Measurements from ENCODE around the gene NFATC2IP. TPM values are rescaled to one million over a fixed set of nuclear protein-coding genes. Genes with fewer than 3 reads are reported as not detected.

Gene NFATC2IP
- total and polyA plus RNA-seq, 2 of the 8 experiments (the other 6 are each of a cell fraction or from before 2014, with no cell fraction given) = 54.4 to 71.5 TPM

DNA sequence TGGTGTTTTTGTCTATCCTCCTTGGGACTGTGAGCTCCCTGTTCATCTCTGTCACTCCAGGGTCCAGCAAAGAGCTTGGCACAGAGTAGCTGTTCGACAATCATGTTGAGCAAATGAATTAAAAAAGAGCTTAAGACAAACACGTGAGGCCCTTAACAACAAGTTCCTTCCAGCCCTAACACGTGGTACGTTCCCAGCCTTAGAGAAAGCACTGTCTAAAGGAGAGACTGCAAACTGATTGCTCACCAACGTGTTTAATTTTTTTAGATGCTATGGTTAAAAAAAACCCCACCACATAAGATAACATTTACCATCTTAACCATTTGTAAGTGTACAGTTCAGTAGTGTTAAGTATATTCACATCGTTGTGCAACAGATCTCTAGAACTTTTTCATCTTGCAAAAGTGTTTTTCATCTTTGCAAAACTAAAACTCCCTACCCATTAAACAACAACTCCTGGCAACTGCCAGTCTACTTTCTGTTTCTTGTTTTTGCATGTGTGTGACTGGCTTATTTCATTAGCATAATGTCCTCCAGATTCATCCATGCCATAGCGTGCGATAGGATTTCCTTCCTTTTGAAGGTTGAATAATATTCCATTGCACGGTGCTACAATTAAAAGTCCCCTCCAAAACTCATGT, 62.3 kb downstream of the NFATC2IP start:
- no peaks in the 10 kb centered on the region for H4K20me1 ChIP-seq (replicated peaks in 1 of 2; ENCODE audit: control insufficient read depth in 1 of 2, insufficient read depth in 2 of 2, low read length in 2 of 2)
- H2BK12ac ChIP-seq (ENCODE audit: low read depth, low read length) = no peak overlapping the region
- H3K23ac ChIP-seq (ENCODE audit: insufficient read length) = no peak overlapping the region
- no peak overlapping the region for H3K56ac ChIP-seq (replicated peaks; ENCODE audit: insufficient read length, low read depth, low read length)
- H4K5ac ChIP-seq (ENCODE audit: insufficient read length, low read depth, low read length) = no peak overlapping the region
- FAIRE-seq = no peak
- POLR2A ChIA-PET (ENCODE audit: partially characterized antibody) = interaction anchor here (0.6 kb wide), 1 partner anchor 21 kb away, joined by 3 read pairs; no protein-coding TSS in a partner anchor
- no peak overlapping the region for H4K8ac ChIP-seq (ENCODE audit: extremely low read depth, insufficient read depth, low read length)
- H3K9me3 ChIP-seq (ENCODE audit: insufficient read depth in 2 of 2, low read depth in 1 of 2, low read length in 1 of 2) = no peaks in the 10 kb centered on the region
- no peaks in the 10 kb centered on the region for H3K79me2 ChIP-seq (ENCODE audit: control insufficient read depth in 1 of 2, insufficient read depth in 2 of 2, low read length in 2 of 2)
- no peaks in the 10 kb centered on the region for H3K27me3 ChIP-seq (replicated peaks in 1 of 4; ENCODE audit: control insufficient read depth in 3 of 4, extremely low read depth in 1 of 4, insufficient read depth in 3 of 4, low read length in 3 of 4)
- no peak overlapping the region for H4K91ac ChIP-seq (replicated peaks; ENCODE audit: insufficient read length, low read length)
- no peak overlapping the region for H2BK20ac ChIP-seq (ENCODE audit: low read length)
- H3K27ac ChIP-seq (ENCODE audit: low read depth, low read length) = no peak overlapping the region
- H3K4ac ChIP-seq (replicated peaks; ENCODE audit: insufficient read length, low read depth, low read length) = no peak overlapping the region
- H2BK5ac ChIP-seq (ENCODE audit: low read depth, low read length) = no peak overlapping the region
- no peak overlapping the region for H2AK5ac ChIP-seq (ENCODE audit: low read depth, low read length)
- no peak overlapping the region for H2BK120ac ChIP-seq (replicated peaks; ENCODE audit: low read depth, low read length)
- H3K14ac ChIP-seq (ENCODE audit: insufficient read length) = no peak overlapping the region
- H3K23me2 ChIP-seq (ENCODE audit: low read depth, low read length) = peaks cover 2% of the 10 kb centered on the region; the same call in 1 of the 2 replicates
- no peak for DNase-seq (ENCODE audit: low read depth in 1 of 2, low spot score in 2 of 2)
- no peak overlapping the region for H3K9ac ChIP-seq (replicated peaks in 1 of 4; ENCODE audit: extremely low read depth in 1 of 4, low read depth in 3 of 4, low read length in 3 of 4)
- H3K4me2 ChIP-seq (ENCODE audit: insufficient read depth in 1 of 2, low read depth in 2 of 2, low read length in 2 of 2) = no peak overlapping the region
- H3K36me3 ChIP-seq (ENCODE audit: control insufficient read depth in 2 of 4, insufficient read depth in 4 of 4, low read length in 3 of 4) = no peaks in the 10 kb centered on the region
- no peaks in the 10 kb centered on the region for H3K79me1 ChIP-seq (ENCODE audit: low read depth, low read length)
- H3K4me1 ChIP-seq (replicated peaks in 1 of 4; ENCODE audit: control insufficient read depth in 3 of 4, insufficient read depth in 4 of 4, low read length in 3 of 4) = peaks cover 0 to 1% (median 0%) of the 10 kb centered on the region in 4 experiments; a peak in 2 of 7 replicates
- CTCF ChIA-PET (ENCODE audit: partially characterized antibody) = interaction anchor here (0.6 kb wide), 1 partner anchor 8 kb away, joined by 5 read pairs; no protein-coding TSS in a partner anchor
- 86% methylated on average over 9 of the region's 9 CpGs; no CpG with 5 or more reads in 1 of the 2 experiments for WGBS, 2 experiments (ENCODE audit: extremely low coverage in 1 of 2, insufficient coverage in 1 of 2, insufficient read length in 1 of 2, insufficient replicate concordance in 2 of 2, low coverage in 1 of 2, low lambda C conversion rate in 2 of 2, missing lambda C conversion rate in 1 of 2)
- no peak overlapping the region for H2BK15ac ChIP-seq (ENCODE audit: low read length)
- peak overlapping the region; percentile 70; the same call in 1 of the 2 replicates for H2AFZ ChIP-seq (ENCODE audit: low read length)
- H3K18ac ChIP-seq (ENCODE audit: extremely low read depth, low read length) = no peak overlapping the region
- no peak overlapping the region for H3K4me3 ChIP-seq (ENCODE audit: extremely low read depth in 1 of 4, insufficient read depth in 2 of 4, low read depth in 3 of 4, low read length in 4 of 4)
- TF ChIP-seq KDM4A (IDR thresholded peaks at IDR 0.05; ENCODE audit: low read depth, low read length, severe bottlenecking) (no peak), SIX5 (IDR thresholded peaks at IDR 0.05; ENCODE audit: low read depth, low read length) (no peak), ATF2 (IDR thresholded peaks at IDR 0.05; ENCODE audit: low read length) (no peak), EGR1 (IDR thresholded peaks at IDR 0.05; ENCODE audit: borderline replicate concordance, low read depth, low read length) (no peak), JUN (IDR thresholded peaks at IDR 0.05; ENCODE audit: low read depth, low read length) (no peak), ASH2L (IDR thresholded peaks at IDR 0.05; ENCODE audit: low read length) (no peak), MAFK (IDR thresholded peaks at IDR 0.05; ENCODE audit: low read depth, low read length) (no peak), EZH2 (IDR thresholded peaks at IDR 0.05; ENCODE audit: low read depth, low read length, severe bottlenecking) (no peak), GABPA (IDR thresholded peaks at IDR 0.05; ENCODE audit: borderline replicate concordance, insufficient read depth, low read length) (no peak), SP1 (IDR thresholded peaks at IDR 0.05; ENCODE audit: low read depth, low read length) (no peak), POU5F1 (IDR thresholded peaks at IDR 0.05; ENCODE audit: low read depth, low read length) (no peak), KDM1A (IDR thresholded peaks at IDR 0.05; ENCODE audit: borderline replicate concordance, low read length) (no peak)

Data from H1 (cell line).